Raji (cell line): ENCODE data around the gene C9orf40.

Source experiments
- POLR2A ChIP-seq: IDR thresholded peaks from 2 replicates; pipeline ENCODE4 v1.6.1; 2011; ENCODE audit warnings: low read depth, low read length, control low read depth; ENCODE audit not compliant: insufficient read depth

The C9orf40 gene, protein sequence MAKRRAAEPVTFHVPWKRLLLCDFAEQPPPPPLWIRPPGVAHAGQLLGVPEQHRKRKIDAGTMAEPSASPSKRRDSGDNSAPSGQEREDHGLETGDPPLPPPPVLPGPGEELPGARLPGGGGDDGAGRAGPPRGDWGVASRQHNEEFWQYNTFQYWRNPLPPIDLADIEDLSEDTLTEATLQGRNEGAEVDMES

DNA sequence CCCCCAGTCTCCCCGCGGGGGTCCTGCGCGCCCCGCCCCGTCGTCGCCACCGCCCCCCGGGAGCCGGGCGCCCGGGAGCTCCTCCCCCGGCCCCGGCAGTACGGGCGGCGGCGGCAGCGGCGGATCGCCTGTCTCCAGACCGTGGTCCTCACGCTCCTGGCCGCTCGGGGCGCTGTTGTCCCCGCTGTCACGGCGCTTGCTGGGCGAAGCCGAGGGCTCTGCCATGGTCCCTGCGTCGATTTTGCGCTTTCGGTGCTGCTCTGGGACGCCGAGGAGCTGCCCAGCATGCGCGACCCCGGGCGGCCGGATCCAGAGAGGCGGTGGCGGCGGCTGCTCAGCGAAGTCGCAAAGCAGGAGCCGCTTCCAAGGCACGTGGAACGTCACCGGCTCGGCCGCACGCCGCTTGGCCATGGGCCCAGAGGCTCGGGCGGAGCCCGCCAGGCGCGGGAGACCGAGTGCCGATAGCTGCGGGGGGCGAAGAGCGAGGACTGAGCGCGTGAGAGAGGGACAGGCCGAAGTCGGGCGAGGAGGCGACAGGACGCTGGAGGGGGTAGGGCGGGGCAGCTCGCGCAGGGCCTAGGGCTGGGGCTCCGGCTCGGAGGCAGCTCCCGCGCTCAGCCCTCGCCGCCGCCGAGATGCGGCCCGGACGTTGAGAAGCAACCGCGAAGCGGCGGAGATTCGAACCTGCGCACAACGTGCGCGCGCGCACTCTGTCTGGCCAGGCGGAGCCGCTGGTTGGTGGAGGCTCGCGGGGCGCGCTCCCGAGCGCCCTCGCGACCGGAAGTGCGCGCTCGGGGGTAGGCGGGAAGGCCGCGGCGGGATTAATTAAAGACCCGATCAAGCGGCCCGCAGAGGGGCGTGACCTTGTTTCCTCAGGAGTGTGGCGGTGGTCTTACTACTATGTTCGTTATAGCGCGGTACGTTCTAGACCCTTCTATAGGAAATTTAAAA, at the start of gene C9orf40:
TSS of gene C9orf40 (minus strand) at position 712 of the 951 bp plus-strand sequence. CDS start at position 411, 301 bp downstream.
- TF ChIP-seq POLR2A: peak; percentile 86

DNA sequence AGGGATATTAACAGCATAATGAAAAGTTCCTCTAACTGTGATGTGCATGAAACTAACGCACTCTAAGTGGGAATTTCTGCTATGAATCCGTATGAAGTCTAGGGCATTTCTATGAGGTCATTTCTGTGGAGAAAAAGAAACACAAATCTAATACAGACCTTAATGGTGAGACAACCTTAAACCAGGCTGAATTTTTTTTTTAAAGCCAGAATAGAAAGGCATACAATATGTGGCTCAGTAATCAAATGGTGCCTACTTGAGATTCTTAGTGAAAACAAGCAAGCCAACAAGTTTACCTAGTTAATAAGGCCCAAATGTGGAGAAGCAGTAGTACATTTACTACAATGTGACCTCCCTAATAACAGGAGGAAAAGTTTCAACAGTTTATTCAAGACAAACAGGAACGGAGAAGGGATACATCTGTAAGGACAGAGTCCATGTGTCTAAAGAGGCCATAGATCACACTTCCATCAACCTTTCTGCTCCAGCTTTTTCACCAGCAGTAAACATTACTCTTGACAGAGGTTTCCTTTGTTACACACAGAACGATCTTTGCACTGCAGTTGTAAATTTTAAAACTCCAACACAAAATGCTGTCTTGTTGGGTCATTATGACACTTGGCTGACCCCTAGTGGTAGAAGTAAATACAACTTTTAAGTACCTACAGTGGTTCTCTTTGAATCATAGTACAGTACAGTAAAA, 49.2 kb upstream of the C9orf40 start:
- no peak for TF ChIP-seq POLR2A

DNA sequence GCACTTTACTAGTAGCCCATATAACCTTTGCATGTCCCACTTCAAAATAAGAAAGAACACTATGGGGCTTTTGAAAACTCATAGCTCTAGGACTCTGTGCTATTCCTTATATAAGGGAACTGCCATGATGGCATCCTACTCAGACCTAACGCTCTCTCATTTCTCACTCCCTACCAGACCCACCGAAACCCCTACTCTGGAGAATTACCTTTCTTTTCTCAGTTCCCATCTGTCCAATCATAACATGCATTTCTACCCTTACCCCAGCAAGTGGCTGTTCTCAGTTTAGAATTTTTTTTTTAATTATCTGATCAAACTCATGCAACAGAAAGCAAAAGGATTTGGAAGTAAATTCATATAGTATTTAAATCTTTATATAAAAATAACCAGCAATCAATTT, 48.1 kb upstream of the C9orf40 start:
- TF ChIP-seq POLR2A: no peak

DNA sequence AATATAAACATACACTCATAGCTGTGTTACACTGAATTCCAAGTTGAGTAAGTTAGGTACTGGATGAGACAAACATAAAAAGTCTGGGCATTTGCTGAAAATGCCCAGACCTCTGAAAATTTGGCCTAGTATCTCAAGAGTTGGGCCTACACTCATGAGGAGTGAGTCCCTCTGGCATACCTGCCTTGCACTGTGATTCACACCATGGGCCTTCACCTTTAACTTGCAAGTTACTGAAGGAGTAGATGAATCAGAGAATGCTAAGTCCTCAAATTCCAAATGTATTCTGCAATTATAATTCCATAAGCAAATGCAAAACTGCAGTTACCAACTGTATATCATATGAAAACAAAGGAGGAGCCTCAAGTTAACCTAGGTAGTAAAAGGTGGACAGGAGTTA, 32.3 kb upstream of the C9orf40 start:
- no peak for TF ChIP-seq POLR2A

DNA sequence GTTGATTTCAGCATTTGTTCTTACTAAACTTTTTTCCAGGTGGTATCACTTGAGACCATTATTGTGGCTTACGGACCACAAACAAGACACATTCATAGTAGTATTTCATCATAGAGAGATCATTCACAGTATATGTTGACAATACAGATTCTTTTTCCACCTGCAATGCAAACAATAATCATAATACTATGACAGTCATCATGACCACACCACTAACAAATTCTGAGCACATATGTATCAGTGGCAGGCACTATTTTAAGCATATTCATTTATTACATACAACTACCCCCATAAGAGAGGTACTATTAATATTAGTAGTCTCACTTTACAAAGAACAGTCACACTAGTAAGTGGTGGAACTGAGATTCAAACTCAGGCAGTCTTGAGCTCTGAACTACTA, 31.0 kb upstream of the C9orf40 start:
- no peak for TF ChIP-seq POLR2A

DNA sequence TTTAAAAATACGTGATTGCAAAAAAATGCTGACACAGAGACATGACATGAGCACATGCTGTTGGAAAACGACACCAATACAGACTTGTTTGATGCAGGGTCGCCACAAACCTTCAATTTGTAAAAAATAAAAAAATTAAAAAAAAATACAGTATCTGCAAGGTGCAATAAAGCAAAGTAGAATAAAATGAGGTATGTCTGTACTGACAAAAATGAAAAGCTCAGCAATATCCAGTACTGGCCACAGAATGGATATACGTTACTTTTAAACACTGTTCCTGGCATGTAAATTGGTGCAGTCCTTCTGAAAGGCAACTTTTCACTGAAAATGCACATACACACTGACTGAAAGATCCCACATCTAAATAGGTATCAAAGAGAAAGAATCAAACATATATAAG, 27.1 kb upstream of the C9orf40 start:
- no peak for TF ChIP-seq POLR2A

DNA sequence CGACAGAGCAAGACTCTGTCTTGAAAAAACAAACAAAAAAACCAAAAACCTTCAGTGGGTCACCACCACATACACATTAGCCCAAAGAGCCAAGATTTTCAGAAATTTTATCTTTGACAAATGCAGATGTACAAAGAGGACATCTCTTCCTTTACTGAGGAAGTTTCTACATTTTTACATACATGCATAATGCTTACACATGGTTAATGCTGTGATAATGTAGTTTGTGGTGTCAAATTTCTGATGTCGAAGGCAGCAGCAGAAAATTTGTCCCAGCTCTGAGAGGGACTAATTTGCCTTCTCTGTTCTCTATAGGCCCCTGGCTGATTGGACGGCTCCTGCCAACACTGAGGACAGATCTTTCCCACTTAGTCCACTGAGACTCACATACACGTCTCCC, 24.6 kb upstream of the C9orf40 start:
- no peak for TF ChIP-seq POLR2A

DNA sequence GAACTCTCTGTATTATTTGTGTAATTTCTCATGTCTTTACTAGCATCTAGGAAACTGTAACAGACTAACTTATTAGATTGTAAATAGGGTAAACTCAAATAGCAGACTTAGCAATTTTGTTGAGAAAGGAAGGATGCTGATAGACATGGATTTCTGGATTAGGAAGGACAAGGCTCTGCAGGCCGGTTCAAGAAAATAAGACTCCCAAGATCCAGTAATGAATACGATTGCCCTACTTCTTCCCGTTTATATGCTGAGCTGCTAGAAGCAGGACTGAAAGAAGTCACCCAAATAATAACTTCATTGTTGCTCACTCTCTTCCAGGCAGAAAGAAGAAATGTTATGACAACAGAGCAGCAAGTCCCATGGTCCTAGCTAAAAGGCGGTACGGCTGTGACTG, 22.8 kb upstream of the C9orf40 start:
- TF ChIP-seq POLR2A: no peak

DNA sequence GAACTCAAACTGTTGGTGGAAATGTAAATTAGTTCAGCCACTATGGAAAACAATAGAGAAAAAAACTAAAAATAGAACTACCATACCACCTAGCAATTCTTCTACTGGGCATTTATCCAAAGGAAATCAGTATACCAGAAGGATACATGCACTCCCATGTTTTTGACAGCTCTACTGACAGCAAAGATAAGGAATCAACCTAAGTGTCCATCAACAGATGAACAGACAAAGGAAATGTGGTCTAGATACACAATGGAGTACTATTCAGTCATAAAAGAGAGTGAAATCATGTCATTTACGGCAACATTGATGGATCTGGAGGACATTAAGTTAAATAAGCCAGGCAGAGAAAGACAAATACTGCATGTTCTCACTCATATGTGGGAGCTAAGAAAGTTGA, 21.8 kb upstream of the C9orf40 start:
- TF ChIP-seq POLR2A: no peak

DNA sequence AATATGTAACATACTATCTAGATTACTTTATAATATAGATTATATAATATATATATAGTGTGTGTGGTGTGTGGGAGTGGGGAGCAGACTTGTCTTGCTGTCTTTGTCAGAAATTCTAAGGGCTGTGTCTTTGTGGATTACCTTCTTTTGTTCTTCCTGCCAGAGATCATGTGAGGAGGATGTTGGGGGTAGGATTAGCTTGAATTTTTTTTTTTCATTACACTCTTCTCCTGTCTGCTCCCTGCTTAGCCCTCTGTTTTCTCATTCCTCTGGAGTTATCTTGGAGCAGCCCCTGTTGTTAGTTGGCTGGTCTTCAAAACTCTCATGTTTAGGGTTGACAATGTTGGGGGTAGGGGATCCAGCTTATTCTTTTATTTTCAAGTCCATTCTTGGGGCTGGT, 21.0 kb upstream of the C9orf40 start:
- no peak for TF ChIP-seq POLR2A

DNA sequence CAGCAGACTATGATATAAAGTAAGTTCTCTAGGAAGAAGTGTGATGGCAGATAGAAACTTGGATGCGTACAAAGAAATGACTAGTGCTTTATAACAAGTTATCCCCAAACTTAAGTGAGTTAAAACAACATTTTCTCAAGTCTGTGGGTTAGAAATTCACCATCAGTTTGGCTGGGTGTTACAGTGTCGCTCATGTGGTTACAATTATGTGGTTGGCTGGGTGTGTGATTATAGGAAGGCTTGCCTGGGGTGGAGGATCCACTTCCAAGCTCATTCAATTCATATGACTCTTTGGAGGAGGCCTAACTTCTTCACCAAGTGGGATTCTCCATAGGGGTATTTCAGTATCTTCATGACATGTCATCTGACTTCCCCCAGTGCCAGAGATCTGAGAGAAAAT, 10.3 kb upstream of the C9orf40 start:
- no peak for TF ChIP-seq POLR2A

DNA sequence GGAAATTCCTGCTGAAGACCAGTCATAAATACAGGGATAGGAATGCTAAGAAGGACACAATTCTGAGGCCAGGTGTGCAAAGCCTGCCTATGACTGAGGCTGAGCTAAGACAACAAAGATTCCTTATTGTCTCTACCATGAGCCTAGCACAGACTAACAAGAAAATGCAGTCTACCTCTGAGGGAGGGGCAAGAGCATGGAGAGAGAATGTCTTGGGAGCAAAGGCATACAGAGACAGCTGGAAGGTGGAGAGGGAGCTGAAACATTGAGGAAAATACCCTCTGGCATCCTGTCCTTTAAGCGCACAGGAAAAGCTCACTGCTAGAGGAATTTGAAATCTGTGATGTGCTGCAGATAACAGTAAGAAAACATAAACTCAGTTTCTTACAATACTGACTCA, 8.8 kb upstream of the C9orf40 start:
- no peak for TF ChIP-seq POLR2A

DNA sequence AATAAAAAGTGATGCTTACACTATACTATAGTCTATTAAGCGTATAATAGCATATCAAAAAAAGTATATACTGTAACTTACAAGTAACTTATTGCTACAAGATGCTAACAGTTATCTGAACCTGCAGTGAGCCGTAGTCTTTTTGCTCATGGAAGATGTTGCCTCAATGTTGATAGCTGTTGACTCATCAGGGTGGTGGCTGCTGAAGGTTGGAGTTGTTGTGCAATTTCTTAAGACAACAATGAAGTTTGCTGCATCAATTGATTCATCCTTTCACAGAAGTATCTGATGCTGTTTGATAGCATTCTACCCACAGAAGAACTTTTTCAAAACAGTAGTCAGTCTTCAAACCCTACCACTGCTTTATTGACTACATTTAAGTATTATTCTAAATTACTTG, 7.8 kb upstream of the C9orf40 start:
- TF ChIP-seq POLR2A: no peak

DNA sequence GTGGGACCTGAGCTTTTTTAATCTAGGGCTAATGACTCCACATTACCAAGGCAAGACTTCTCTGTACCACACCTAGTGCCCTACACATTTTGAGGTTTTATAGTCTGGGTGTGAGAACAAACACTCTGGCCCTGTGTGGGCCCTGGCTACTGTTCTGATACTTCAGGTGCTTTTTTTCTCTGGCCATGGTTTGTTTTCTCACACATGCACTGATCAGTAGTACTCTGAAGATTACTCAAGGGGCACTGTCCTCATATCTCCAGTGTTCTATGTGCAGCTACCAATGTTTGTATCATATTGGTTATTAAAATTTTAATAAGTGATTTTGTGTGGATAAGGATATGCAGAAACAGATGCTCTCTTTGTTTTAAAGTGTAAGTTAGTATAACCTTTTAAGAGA, 5.9 kb upstream of the C9orf40 start:
- TF ChIP-seq POLR2A: no peak

DNA sequence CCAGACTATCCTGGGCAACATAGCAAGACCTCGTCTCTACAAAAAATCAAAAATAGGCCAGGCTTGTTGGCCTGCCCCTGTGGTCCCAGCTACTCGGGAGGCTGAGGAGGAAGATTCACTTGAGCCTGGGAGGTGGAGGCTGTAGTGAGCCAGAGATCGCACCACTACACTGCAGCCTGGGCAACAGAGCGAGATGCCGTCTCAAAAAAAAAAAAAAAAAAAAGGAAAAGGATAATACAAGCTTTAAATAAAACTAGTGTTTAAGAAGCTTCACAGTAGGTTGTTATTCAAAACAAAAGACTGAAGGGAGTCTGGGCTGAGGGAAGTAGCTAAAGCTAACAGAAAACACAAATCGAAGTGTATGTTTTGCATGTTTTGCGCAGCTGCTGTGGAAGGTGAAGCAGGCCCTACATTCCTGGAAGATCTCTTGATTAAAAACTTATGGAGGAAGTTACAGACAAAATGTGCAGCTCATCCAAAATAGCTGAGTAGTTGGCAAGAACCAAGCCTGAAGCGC, 581 bp upstream of the C9orf40 start:
- no peak for TF ChIP-seq POLR2A
